IPS-18c (cell line): ENCODE results near the gene ING4.

ENCODE experiments used
- H3K4me3 ChIP-seq: 2 replicates; pipeline ENCODE4 v1.7.0; 2013; ENCODE audit warnings: low read depth, mild to moderate bottlenecking, low read length, moderate library complexity; ENCODE audit not compliant: insufficient read depth
- H3K9me3 ChIP-seq: one replicate; pipeline ENCODE4 v1.6.1; 2013; ENCODE audit warnings: mild to moderate bottlenecking, low read length, moderate library complexity; ENCODE audit not compliant: control insufficient read depth, insufficient read depth

ING4 gene

GRCh38 chr12:6646276-6647082, 16.4 kb downstream of the ING4 start:
- peak overlapping the region; percentile 80 for H3K4me3 ChIP-seq

GRCh38 chr12:6644903-6645302, 18.0 kb downstream of the ING4 start:
- Histone ChIP-seq H3K4me3 (no peak overlapping the region), H3K9me3 (peaks cover 2% of the 10 kb centered on the region)

More at GRCh38 chr12:6646276-6647082, 16.4 kb downstream of the ING4 start:
- peaks cover 2% of the 10 kb centered on the region for H3K9me3 ChIP-seq

- Histone ChIP-seq H3K9me3 (peaks cover 2% of the 10 kb centered on the region), H3K4me3 (no peak overlapping the region)
These were observed 18.7 kb downstream of the ING4 start for GRCh38 chr12:6644257-6644596.

DNA sequence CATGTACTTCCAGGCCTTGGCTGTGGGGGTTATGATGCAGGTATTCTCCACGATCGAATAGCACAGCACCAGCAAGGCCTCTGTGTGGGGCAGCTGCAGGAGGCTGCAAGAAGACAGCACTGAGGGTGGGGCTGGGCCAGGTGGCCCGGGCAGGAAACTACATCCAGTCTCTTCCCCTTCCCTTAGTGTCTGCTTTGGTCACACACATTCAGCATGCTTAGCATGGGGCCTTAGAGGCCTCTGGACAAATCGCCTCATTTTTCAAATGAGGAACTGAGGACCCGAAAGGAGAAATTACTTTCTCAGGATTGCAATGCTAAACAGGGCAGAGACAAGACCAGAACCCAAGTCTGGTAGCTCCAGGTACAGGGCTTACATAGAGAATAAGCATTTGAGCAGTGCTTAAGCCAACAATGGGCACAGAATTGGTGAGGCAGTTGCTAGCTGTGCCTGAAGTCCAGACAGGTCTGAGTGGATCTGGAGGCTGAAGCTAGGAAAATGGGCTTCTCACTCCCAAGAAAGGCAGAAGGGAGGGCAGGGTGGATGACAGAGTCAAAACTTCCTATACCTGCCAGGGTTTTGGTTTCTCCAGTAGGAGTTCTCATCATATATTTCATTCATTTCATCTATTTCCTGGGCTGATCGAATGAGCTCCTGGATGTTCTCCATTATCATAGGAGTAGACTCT, 19.2 kb downstream of the ING4 start:
- no peak overlapping the region for H3K4me3 ChIP-seq
- peaks cover 2% of the 10 kb centered on the region for H3K9me3 ChIP-seq

DNA sequence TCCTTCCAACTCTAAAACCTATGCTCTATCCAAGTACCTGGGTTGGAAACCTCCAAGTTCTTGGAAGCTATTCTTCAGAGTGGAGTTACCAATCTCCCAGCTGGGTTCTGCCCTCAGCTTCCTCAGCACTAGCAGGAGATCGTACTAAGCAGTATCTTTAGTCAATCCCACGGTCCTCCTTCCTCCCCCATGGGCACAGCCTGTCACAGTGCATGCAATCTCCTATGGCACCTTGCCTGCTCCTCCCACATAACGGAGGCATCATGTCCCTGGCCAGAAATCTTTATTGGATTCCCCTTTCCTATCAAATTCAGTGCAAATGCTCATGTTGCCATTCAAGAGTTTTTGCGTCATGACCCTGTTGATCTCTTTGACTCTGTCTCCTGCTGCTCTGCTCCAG, 21.8 kb downstream of the ING4 start:
- peaks cover 2% of the 10 kb centered on the region for H3K9me3 ChIP-seq
- H3K4me3 ChIP-seq = no peak overlapping the region

DNA sequence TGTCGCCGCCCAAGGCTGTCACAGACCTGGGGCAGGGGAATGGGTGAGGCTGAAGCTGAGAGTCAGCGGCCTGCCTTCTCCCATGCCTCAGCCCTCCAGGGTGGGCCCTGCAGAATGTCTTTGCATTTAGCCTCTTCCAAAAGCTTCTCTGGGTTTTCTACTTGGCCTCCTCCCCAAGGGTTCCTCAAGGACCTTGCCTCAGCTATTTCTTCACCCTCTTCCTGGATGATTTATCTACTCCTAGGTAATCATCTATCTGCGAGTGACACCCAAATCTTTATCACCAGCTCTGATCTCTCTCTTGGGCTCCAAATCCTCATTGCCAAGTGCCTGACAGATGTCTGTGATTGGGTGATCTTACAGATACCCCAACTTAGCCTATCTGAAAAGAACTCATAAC, 22.4 kb downstream of the ING4 start:
- Histone ChIP-seq H3K4me3 (no peak overlapping the region), H3K9me3 (peaks cover 2% of the 10 kb centered on the region)

DNA sequence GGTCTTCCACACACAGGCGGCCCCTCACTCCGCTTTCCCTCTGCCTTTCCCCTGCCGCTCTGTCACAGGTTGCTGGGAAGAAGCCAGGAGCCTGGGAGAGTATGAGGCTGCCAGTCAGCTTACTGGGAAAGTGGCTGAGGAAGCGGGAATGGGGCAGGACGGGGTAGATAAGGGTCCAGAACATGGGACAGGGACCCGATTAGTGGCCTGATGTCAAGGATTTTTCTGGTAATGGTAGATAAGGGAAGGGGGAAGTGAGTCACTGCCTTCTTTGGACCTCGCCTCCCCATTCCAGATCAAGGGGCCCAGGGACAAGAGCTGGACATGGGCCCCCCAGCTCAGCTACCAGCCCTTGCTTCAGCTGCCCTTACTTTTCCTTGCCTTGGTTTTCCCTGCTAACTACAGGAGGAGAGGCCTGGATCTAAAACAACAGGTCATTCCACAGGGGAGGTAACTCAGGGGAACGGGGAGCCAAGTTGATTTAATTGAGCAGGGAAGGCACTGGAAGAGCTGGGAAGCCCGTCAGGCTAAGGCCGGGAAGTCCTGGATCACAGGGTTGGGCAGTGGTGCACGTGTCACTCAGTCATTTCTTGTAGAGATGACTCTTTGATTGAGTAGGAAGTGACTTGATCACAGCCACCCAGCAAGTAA, 23.6 kb downstream of the ING4 start:
- Histone ChIP-seq H3K9me3 (peaks cover 2% of the 10 kb centered on the region), H3K4me3 (no peak overlapping the region)

- Histone ChIP-seq H3K4me3 (no peak overlapping the region), H3K9me3 (no peaks in the 10 kb centered on the region)
These were observed 24.6 kb downstream of the ING4 start for GRCh38 chr12:6638305-6638704.

GRCh38 chr12:6635856-6636531, 26.9 kb downstream of the ING4 start, which contains the start of gene LPAR5:
TSS of gene LPAR5 (minus strand) at chr12:6635959. CDS start at chr12:6621248, 14,711 bp downstream.
- no peak within 1 kb of the TSS for H3K4me3 ChIP-seq
- H3K9me3 ChIP-seq = no peaks in the 10 kb centered on the region

GRCh38 chr12:6635375-6635855, 27.5 kb downstream of the ING4 start:
- no peak overlapping the region for H3K4me3 ChIP-seq

GRCh38 chr12:6632026-6632983, 30.6 kb downstream of the ING4 start:
- Histone ChIP-seq H3K9me3 (no peaks in the 10 kb centered on the region), H3K4me3 (no peak overlapping the region)

More at GRCh38 chr12:6635375-6635855, 27.5 kb downstream of the ING4 start:
- H3K9me3 ChIP-seq = no peaks in the 10 kb centered on the region

- Histone ChIP-seq H3K9me3 (no peaks in the 10 kb centered on the region), H3K4me3 (no peak overlapping the region)
These were observed 31.4 kb downstream of the ING4 start for GRCh38 chr12:6631549-6631961.

- no peaks in the 10 kb centered on the region for H3K9me3 ChIP-seq
- H3K4me3 ChIP-seq = no peak overlapping the region
These were observed 32.2 kb downstream of the ING4 start for GRCh38 chr12:6630736-6631135.

GRCh38 chr12:6627616-6628015, 35.3 kb downstream of the ING4 start:
- Histone ChIP-seq H3K4me3 (no peak overlapping the region), H3K9me3 (no peaks in the 10 kb centered on the region)

GRCh38 chr12:6626654-6627283, 36.1 kb downstream of the ING4 start:
- Histone ChIP-seq H3K9me3 (no peaks in the 10 kb centered on the region), H3K4me3 (no peak overlapping the region)

DNA sequence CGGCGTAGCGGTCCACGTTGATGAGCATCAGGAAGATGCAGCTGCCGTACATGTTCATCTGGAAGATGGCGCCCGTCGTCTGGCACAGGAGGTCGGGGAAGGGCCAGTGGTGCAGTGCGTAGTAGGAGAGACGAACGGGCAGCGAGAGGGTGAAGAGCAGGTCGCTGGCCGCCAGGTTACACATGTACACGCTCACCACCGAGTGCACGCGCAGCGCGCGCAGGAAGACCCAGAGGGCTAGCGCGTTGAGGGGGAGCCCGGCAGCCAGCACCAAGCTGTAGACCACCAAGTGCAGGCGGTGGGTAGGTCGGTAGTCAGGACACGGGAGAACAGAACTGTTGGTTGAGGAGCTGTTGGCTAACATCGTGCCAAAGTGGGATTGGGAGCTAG, 42.0 kb downstream of the ING4 start:
- Histone ChIP-seq H3K9me3 (no peaks in the 10 kb centered on the region), H3K4me3 (no peak overlapping the region)
